ENCODE results near the gene S100A14.
A peak's percentile ranks its signal among the peaks of the same experiment; 100 is the strongest.
"Not testable (repeated sequence)": the region's sequence is repeated elsewhere in the genome, so short reads cannot be mapped to it uniquely, and the experiment has no call there.

S100A14 gene

DNA sequence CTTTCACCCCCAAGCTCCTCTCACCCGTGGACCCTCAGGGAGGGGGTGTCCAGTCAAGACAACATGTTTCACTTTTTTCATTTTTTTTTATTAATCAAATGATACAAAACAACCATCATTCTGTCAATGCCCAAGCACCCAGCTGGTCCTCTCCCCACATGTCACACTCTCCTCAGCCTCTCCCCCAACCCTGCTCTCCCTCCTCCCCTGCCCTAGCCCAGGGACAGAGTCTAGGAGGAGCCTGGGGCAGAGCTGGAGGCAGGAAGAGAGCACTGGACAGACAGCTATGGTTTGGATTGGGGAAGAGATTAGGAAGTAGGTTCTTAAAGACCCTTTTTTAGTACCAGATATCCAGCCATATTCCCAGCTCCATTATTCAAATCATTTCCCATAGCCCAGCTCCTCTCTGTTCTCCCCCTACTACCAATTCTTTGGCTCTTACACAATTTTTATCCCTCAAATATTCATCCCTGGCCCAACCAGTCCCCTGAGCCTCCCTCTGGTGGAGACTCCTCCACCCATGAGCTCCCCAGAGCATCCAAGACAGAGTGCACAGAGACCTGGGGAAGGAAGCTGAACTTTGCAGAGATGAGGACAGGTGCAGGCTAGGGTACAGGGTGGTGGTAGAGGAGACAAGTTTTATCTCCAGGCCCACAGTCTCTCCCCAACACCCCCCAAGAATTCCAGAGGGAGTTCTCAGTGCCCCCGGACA, 1.8 kb downstream of the S100A14 start:
- no peak for DNase-seq

DNA sequence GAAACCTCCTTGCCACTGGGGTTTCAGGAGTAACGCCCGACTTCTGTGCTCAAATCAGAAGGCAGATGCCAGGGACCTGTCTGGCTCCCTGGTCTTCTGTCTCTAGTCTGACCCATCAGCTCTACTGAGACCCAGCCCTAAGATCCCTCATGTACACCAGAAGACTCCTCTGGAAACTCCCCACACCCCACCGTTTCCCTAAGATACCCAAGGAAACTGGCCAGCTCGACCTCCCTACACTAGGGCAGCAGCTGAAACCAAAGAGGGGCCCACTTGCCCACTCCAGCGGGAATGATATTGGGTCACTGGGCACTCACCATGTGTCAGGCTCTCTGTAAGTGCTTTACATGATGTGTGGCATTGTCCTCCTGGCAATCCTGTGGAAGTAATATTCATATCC, 2.7 kb downstream of the S100A14 start:
- DNase-seq, result no peak

DNA sequence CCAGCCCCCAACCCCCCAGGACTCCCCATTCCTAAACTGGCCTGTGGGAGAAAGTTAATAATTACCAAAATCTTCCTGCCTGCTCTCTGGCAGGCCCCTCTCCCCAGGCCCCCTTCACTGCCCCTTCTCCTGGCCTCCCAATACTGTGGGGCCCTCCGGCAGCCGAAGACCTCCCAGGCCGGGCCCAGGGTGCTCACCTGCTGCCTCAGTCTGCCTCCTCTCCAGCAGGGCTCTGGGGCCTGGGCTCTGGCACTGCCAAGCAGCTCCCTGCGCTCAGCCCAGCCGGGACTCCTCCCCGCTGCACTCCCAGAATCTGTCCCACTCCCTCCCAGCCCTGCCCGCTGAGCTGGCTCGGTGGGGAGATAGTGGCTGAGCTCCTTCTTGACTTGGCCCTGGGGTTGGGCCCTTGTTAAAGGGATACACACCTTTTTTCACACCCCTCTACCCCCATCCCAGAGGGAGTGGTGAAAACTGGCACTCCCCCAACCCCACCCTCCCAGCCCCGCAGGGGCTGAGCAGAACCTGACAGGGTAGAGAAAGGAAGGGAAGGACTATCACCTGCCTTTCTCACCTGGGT, 3.3 kb downstream of the S100A14 start, which contains the start of gene S100A16:
TSS of gene S100A16 (minus strand) at position 383 of the 577 bp plus-strand sequence. CDS start 4,986 bp downstream, outside the sequence.
- no peak for DNase-seq

DNA sequence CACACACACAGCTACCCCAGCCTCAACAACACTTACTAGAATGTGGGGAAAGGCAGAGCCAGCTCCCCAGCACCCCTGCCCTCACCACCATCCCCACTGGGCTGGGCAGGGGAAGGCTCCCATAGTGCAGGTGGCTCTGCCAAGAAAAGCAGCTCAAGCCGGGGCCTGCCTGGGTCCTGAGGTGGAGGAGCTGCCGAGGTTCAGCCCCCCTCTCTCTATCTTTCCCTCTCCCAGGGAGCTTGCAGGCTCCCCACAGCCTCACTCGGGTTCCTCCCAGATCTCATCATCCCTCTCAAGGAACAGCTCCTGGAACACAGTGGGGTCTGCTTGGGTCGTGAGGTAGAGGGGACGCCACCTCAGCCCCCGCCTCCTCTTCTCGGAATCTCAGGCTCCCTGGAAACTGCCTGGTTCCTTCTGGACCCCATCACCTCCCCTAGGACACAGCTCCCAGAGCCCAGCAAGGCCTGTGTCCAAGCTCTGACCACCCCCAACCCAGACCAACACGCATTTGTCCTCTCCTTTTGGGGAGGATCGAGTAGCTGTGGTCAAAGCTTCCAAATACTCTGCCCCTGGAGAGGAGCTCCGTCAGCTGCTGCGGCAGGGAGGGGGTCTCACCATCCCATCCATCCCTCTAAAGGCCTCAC, 3.9 kb downstream of the S100A14 start:
- DNase-seq, result no peak

DNA sequence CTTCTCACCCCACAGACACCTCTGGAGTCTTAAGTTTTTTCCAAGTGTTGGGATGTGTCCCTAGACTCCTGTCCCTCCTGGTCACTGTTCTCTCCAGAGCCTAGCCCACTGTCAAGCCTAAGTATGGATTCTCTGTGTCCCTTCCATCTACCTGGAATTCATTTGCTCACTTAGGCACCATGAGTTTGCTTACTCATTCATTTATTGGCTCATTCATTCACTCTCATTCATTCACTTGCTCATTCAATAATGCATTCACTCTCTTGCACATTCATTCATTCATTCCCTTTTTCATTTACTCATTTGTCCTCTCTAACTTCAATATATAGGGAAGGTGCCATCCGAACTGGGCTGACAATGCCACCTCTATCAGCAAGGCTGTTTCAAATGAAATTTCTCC, 4.8 kb downstream of the S100A14 start:
- no peak for DNase-seq

DNA sequence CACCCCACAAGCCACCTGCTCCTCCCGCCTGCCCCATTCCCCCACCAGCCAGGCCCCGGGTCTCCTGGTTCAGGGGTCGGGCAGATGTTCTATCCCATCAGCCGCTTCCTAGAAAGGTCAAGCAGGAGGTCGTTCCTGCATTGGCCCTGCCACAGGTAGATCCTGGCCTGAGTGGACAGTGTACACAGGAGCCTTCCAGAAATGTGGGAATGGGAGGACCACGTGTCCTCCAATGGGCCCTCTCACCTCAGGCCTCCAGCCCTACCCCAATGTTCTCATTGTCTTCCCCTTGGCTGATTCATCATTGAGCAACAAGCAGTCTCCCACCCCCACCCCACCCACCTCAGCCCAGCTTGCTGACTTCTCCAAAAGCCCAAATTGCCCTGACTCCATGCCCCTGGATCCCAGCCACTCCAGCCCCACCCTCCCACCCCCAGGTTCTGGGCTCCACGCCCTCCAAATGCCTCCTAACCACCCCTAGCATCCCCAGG, 5.3 kb downstream of the S100A14 start:
- no peak for DNase-seq

DNA sequence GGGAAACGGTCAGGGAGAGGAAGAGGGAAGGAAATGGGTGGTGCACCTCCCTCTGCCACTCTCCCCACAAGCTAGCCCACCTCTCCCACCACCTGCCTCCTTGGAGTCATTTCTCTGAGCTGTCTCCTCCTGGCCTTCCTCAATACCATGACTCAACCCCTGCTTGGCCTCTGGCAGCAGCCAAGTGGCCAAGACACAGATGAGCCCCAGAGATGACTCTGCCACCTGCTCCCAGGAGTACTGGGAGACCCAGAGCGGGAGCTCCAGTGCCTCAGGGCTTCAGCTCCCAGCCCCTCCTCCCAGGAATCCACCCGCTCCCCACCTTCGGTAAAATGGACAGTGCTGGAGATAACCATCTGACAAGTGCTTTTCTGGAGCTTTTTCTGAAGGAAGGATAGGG, 5.8 kb downstream of the S100A14 start:
- DNase-seq, result no peak

DNA sequence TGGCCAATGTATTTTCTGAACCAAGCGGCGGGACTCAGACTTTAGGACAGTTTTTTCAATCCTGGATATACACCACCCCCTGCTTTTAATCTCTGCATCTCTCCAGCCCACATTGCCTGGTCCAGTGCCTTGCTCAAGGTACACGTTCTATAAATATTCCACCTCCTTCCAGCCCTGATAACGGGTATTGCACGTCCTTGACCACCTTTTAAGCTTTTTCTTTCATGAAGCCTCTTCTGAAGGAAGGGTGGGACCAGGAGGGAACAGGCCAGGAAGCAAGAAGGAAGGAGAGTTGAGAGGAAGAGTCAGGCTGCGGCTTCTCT, 6.6 kb downstream of the S100A14 start:
- DNase-seq, result no peak

DNA sequence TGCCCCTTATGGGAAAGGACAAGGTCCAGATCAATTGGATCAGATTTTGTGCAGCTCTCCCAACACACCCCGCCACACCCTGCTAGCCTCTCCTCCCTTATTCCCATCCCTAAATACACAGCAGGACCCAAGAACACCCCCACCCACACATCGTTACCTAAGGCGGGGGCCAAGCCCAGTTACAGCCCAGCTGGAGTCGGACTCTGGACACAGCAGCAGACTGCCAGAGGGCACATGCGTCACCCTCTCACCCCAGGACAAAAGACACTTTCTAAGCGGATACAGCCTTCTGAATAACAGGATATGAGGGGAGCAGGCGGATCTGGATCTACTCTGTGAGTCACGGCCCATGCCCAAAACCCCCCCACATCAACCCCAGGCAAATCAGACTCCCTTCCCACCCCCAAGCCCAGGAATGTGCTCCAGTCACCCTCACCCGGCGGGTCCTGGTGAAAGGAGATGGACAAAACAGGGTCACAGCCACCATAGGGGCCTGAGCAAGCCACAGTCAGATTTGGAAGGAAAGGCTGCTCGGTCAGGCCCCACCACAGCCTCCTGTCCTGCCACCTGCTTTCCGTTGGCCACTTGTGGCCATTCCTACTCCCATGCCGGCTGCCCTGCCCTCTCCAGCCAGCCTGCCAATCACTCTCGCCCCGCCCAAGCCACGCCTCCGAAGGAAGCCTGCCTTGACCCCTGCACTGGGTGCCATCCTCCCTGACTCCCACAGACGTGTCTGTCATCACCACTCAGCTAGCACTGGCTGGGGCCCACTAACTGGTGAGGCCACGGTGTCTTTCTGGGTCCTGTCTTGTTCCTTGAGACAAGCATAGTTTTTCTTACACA, 7.2 kb downstream of the S100A14 start:
- DNase-seq, result no peak

DNA sequence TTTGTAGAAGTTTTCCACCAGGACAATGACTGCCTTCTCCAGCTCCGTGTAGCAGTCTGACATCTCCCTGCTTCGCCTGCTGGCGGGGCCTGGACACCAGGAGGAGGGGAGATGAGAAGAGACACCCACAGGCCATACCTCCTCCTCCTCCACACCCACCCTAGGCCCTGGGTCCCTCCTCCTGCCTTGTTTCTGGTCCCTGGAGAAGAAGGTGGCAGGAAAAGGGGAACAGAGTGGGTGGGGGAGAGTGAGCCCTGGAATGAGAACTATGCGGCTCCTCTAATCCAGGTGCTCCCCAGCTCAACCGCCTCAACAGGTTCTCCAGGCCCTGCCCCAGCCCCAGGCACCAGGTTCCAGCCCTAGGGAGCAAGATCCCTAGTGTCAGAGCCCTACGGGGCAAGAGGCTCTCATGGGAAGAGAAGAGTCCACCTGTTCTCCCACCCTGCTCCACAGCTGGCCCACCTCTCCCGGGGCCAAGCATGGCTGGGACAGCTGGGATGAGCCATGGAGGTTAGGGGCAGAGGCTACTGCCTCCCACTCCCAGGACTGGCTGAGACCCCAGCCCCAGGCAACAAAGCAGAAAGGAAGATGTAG, 7.9 kb downstream of the S100A14 start:
- DNase-seq, result no peak

DNA sequence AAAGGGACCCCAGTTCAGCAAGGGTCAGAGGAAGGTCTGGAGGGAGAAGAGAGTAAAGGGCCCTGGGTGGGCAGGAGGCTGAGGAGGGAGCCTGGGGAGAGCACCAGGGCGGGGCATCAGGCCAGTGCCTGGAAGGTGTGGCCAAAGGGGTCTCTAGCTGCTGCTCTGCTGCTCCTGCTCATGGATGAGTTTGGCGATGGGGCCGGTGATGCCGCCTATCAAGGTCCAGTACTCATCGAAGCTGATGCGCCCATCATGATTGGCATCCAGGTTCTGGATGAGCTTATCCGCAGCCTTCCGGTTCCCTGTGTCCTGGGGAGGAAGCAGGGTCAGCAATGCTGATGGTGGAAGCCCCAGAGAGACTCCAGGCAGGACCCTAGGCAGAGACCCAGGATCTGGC, 8.7 kb downstream of the S100A14 start:
- no peak for DNase-seq

DNA sequence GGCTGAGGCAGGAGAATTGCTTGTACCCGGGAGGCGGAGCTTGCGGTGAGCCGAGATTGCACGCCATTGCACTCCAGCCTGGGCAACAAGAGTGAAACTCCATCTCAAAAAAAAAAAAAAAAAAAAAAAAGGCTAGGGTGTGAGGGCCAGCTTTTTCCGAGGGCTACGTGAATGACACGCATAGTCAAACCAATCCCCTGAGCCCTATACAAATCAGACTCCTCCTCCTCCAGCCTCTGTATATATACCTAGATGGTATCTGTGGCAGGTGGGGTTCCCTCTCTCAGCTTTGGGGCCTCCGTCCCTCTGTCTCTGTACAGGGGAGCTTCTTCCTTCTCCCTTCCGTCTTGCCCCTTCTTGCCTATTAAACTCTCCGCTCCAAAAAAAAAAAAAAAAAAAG, 9.9 kb downstream of the S100A14 start:
- DNase-seq, result no peak

DNA sequence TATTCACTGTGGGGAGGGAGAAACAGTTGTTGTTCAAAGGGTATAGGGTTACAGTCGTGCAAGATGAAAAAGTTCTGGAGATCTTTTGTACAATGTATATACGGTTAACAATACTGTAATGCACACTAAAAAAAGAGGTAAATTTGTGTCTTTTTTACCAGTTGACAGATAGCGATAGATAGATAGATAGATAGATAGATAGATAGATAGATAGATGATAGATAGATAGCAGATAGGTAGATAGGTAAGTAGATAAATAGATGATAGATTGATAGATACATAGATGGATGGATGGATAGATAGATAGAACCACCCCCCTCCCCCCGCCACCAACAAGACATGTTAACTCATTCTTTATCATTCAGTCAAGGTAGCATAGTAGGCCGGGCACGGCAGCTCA, 13.4 kb downstream of the S100A14 start:
- DNase-seq, result no peak

DNA sequence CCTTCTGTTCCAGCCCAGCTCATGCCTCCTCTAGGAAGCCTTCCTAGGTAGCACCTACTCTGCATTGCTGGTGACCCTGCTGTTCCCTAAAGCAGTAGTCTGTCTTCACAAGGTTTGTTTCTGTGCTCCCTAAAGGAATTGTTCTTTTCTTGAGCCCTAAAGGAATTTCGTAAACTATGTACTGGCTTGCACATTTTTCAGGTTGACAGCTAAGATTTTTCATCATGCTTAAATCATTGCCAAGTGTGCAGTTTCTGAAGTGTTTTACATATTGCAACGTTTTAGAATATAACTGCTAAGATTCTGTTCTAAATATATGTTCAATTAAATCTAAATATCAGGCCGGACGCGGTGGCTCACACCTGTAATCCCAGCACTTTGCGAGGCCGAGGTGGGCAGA, 16.3 kb downstream of the S100A14 start:
- no peak for DNase-seq

DNA sequence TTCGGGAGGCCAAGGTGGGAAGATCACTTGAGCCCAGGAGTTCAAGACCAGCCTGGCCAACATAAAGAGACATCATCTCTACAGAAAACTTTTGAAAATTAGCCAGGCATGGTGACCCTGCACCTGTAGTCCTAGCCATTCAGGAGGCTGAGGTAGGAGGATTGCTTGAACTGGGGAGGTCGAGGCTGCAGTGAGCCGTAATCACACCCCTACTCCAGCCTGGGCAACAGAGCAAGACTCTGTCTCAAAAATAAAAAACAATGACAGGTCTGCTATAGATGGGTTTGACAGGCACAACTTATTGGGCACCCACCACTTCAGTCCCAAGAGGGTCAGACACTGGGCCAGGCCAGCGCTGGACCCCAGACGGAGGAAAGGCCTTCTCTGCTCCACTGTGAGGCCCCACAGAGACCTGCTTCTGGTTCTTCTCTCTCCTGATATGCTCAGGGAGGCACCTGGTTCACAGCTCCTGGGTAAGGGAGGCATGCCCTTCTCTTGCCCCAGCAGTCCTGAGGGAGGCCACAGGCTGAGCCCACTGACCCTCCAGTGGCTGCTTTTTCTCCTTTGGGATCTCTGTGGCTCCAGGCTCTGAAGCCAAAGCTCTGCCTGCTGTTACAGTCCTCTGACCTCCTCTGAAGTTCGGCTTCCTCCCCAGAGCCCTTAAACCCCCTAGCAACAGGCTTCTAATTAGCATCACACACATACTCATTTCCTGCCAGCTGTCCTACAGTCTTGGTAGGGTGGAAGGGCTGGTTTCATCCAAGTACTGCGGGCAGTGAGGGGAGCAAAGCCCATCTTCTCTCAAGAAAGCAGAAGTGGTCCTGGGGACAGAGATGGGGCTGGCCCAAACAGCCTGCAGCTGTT, 17.6 kb downstream of the S100A14 start:
- peak; percentile 59 to 78 for DNase-seq

DNA sequence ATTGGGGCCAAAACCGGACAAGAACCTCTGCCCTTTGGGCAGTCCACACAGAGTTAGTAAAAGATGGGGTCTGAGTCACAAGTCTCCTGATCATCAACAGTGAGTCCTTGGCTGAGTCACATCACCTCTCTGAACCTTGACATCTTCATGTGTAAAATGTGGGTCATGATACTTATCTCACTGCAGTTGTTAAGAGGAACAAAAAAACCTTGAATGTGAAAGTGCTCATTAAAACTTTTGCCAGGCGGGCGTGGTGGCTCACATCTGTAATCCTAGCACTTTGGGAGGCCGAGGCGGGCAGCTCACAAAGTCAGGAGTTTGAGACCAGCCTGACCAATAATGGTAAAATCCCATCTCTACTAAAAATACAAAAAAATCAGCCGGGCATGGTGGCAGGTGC, 18.9 kb downstream of the S100A14 start:
- no peak for DNase-seq

DNA sequence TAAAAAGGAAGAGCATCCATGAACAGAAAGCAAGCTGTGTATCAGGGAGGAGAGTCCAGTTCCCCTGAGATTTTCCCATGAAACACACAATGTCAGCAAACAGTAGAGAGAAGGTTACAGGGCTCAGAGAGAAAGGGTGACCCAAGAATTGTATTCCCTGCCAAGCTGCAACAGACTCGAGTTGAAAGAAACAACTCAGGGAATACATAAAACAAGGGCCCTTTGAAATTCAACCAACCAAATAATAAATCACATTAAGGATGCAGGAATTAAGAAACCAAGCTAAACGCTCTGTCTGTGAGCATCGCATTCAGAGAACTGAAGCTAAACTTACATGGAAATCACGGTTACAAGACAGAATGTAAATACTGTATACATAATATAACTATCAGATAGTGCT, 23.4 kb downstream of the S100A14 start:
- DNase-seq, result no peak

DNA sequence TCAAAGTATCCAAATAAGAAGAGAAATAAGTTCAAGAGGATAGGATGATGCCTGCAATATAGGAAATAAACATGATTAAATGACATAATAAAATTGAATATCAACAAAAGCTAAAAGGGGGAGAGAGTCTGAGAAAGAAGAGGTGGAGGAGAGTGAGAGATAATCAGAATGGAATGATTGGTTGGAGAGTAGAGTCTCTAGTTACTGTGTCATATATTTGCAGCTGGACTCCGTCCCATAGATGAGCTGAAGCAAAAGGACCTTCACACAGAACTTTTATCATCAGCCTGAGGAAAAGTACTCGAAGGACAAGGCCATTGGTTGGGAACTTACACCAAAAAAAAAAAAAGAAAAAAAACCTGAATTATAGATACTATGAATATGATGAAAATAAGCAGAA, 27.6 kb downstream of the S100A14 start:
- no peak for DNase-seq

DNA sequence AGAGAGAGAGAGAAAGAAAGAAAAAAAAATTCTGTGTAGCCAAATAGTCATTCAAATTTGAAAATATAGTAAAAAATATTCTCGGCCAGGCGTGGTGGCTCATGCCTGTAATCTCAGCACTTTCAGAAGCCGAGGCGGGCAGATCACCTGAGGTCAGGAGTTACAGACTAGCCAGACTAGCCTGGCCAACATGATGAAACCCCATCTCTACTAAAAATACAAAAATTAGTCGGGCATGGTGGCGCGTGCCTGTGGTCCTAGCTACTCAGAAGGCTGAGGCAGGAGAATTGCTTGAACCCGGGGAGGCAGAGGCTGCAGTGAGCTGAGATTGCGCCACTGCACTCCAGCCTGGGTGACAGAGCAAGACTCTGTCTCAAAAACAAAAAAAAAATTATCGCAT, 28.1 kb downstream of the S100A14 start:
- not testable (repeated sequence) for DNase-seq

DNA sequence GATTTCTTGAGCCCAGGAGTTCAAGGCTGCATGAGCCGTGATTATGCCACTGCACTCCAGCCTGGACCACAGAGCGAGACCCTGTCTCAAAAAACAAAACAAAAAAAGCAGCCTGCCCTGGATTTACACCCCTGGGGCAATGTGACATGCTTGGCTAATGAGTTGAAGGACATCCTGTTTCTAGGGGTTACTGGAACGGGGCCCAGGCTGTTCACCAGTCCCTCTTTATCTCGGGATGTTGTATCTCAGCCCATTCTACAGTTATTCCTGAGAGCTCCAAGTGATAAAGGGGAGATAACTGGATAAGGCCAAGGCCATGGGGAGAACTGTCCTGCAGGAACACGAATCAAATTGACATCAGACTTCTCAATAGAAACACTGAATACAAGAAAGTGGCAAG, 28.8 kb downstream of the S100A14 start:
- DNase-seq, result no peak

DNA sequence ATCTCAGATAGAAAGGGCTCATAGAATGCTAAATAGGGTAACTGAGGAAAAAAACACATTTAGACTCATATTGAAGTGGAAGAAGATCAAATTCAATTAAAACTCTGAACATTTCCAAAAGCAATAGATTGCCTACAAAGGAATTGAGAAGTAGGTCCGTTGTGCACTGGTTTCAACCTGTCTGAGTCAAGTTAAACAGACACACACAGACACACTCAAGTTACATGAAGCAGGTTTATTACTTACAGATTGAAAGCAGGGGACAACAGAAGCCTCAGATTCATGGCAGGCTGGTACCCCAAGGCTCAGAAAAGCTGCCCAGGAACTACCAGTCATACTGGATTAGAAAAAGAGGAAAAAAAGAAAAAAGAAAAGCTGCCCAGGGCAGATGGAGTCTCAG, 29.8 kb downstream of the S100A14 start:
- no peak for DNase-seq

DNA sequence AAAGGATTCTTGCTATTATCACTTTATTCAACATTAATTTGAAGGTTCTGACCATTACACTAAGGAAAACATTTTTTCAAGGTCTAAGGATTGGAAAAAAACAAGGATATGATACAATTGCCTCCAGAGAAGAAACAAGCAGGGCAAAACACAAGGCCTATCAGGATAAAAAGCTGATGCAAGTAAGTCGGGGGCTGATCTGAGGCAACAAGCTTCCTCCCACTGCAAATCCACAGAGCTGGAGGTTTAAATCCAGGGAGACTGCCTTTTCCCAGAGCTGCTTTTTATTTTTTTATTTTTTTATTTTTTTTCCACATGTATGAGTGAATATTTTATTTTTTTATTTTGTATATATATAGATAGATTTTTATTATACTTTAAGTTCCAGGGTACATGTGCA, 31.1 kb downstream of the S100A14 start:
- DNase-seq, result no peak

Data from AML-193 (cell line).